GM23338 (cell line): ENCODE data around the gene APC2. TPM values are rescaled to one million over a fixed set of nuclear protein-coding genes. Genes with fewer than 3 reads are reported as not detected.

ENCODE experiments used
- ATAC-seq: fragments of 200-7000 bp; cut with Tn5 transposase; 3 replicates; pipeline ENCODE4 v1.9.1; 2020
- DNase-seq: peaks from one replicate; pipeline ENCODE4 v3.0.0-alpha.2; 2015; ENCODE audit warnings: low spot score
- H2AFZ ChIP-seq: fragments of 200-600 bp; sonication (generic); 2 replicates; pipeline ENCODE4 v1.8.0; 2016; ENCODE audit warnings: antibody characterized with exemption, mild to moderate bottlenecking, moderate library complexity
- H3F3A ChIP-seq: fragments of 200-600 bp; sonication (generic); replicated peaks from 2 replicates; pipeline ENCODE4 v1.8.0; 2017; ENCODE audit warnings: antibody characterized with exemption, mixed run types, low read depth
- H3K27ac ChIP-seq: fragments of 200-600 bp; sonication (generic); 2 replicates; pipeline ENCODE4 v1.6.1; 2016; ENCODE audit warnings: low read depth
- H3K27me3 ChIP-seq: fragments of 200-600 bp; sonication (generic); 2 replicates; pipeline ENCODE4 v1.8.0; 2016; ENCODE audit warnings: mild to moderate bottlenecking, mixed run types, moderate library complexity; ENCODE audit not compliant: insufficient read depth
- H3K36me3 ChIP-seq: fragments of 200-600 bp; sonication (generic); 2 replicates; pipeline ENCODE4 v1.8.0; 2016; ENCODE audit warnings: mild to moderate bottlenecking; ENCODE audit not compliant: insufficient read depth
- H3K4me1 ChIP-seq: fragments of 200-600 bp; sonication (generic); 2 replicates; pipeline ENCODE4 v1.8.0; 2016; ENCODE audit warnings: mild to moderate bottlenecking, moderate library complexity; ENCODE audit not compliant: insufficient read depth
- H3K4me2 ChIP-seq: fragments of 200-600 bp; sonication (generic); 2 replicates; pipeline ENCODE4 v1.7.1; 2017; ENCODE audit warnings: mixed run types
- H3K4me3 ChIP-seq: fragments of 200-600 bp; sonication (generic); 2 replicates; pipeline ENCODE4 v1.6.1; 2016; ENCODE audit warnings: mixed run types
- H3K79me2 ChIP-seq: fragments of 200-600 bp; sonication (generic); replicated peaks from 2 replicates; pipeline ENCODE4 v1.8.0; 2017; ENCODE audit warnings: mild to moderate bottlenecking; ENCODE audit not compliant: insufficient read depth
- H3K9me2 ChIP-seq: fragments of 200-600 bp; sonication (generic); 2 replicates; pipeline ENCODE4 v1.8.0; 2017; ENCODE audit not compliant: insufficient read depth
- H4K20me1 ChIP-seq: fragments of 200-600 bp; sonication (generic); replicated peaks from 2 replicates; pipeline ENCODE4 v1.8.0; 2017; ENCODE audit warnings: mild to moderate bottlenecking; ENCODE audit not compliant: insufficient read depth
- H3K27ac Mint-ChIP-seq: 2 replicates; pipeline ENCODE4 v1.8.0; 2020; ENCODE audit warnings: inconsistent platforms, mild to moderate bottlenecking, moderate library complexity, mixed read lengths
- H3K27me3 Mint-ChIP-seq: 3 replicates; pipeline ENCODE4 v1.8.0; 2022; ENCODE audit warnings: low read depth, mild to moderate bottlenecking, moderate library complexity, mixed read lengths, inconsistent platforms; ENCODE audit not compliant: insufficient read depth, poor library complexity
- H3K36me3 Mint-ChIP-seq: 3 replicates; pipeline ENCODE4 v1.8.0; 2021; ENCODE audit warnings: low read depth, mild to moderate bottlenecking, inconsistent platforms, moderate library complexity, mixed read lengths
- H3K4me1 Mint-ChIP-seq: 3 replicates; pipeline ENCODE4 v1.8.0; 2020; ENCODE audit warnings: mild to moderate bottlenecking, inconsistent platforms, mixed read lengths
- H3K4me3 Mint-ChIP-seq: 3 replicates; pipeline ENCODE4 v1.8.0; 2021; ENCODE audit warnings: moderate library complexity, mild to moderate bottlenecking, inconsistent platforms, mixed read lengths
- H3K9me3 Mint-ChIP-seq: 3 replicates; pipeline ENCODE4 v1.8.0; 2020; ENCODE audit warnings: moderate library complexity, mild to moderate bottlenecking, inconsistent platforms, mixed read lengths
- CREB1 ChIP-seq: fragments of 250-450 bp; sonication (Bioruptor Pico); IDR thresholded peaks from 2 replicates; pipeline ENCODE4 v1.5.0; 2020; ENCODE audit warnings: low read depth, mild to moderate bottlenecking, moderate library complexity
- CTCF ChIP-seq, 2 experiments: fragments of 200-600 bp in 1 of 2; sonication (generic) in 1 of 2; conservative IDR thresholded peaks; 2 replicates each; pipeline versions ENCODE4 v1.5.1 to v1.6.1; 2016 to 2017; ENCODE audit warnings: antibody characterized with exemption in 2 of 2, low read depth in 2 of 2, mild to moderate bottlenecking in 2 of 2, moderate library complexity in 1 of 2
- ETS1 ChIP-seq: IDR thresholded peaks from 2 replicates; pipeline ENCODE4 v1.6.1; 2016; ENCODE audit warnings: antibody characterized with exemption
- EZH2 ChIP-seq: fragments of 200-600 bp; sonication (generic); IDR thresholded peaks from one replicate; pipeline ENCODE4 v1.8.0; 2017; ENCODE audit warnings: antibody characterized with exemption, mild to moderate bottlenecking, low read depth; ENCODE audit not compliant: unreplicated experiment
- EZH2phosphoT487 ChIP-seq: fragments of 200-600 bp; sonication (generic); IDR thresholded peaks from one replicate; pipeline ENCODE4 v1.8.1; 2018; ENCODE audit warnings: antibody characterized with exemption; ENCODE audit not compliant: unreplicated experiment
- JUNB ChIP-seq: IDR thresholded peaks from one replicate; pipeline ENCODE4 v1.6.1; 2016; ENCODE audit warnings: antibody characterized with exemption; ENCODE audit not compliant: unreplicated experiment
- NANOG ChIP-seq: IDR thresholded peaks from 2 replicates; pipeline ENCODE4 v1.6.1; 2016; ENCODE audit warnings: antibody characterized with exemption, borderline replicate concordance
- POLR2AphosphoS5 ChIP-seq: IDR thresholded peaks from 2 replicates; pipeline ENCODE4 v1.6.1; 2016; ENCODE audit warnings: antibody characterized with exemption, low read depth
- REST ChIP-seq: IDR thresholded peaks from one replicate; pipeline ENCODE4 v1.6.1; 2018; ENCODE audit warnings: antibody characterized with exemption; ENCODE audit not compliant: unreplicated experiment
- STAT1 ChIP-seq: IDR thresholded peaks from one replicate; pipeline ENCODE4 v1.6.1; 2016; ENCODE audit warnings: antibody characterized with exemption; ENCODE audit not compliant: unreplicated experiment
- ZNF114 ChIP-seq: fragments of 250-450 bp; sonication (Bioruptor Pico); IDR thresholded peaks from 2 replicates; pipeline ENCODE4 v1.5.0; 2020; ENCODE audit warnings: mild to moderate bottlenecking, moderate library complexity
- ZNF331 ChIP-seq: fragments of 250-450 bp; sonication (Bioruptor Pico); IDR thresholded peaks from 2 replicates; pipeline ENCODE4 v1.5.0; 2020; ENCODE audit warnings: low read depth, mild to moderate bottlenecking, moderate library complexity
- ZNF462 ChIP-seq: fragments of 250-450 bp; sonication (Bioruptor Pico); IDR thresholded peaks from 2 replicates; pipeline ENCODE4 v1.5.0; 2020; ENCODE audit warnings: mild to moderate bottlenecking, moderate library complexity
- polyA plus RNA-seq: library from polyadenylated mRNA; unstranded; fragments of >200 nt; fragmentation: Nextera tagmentation; extraction: Ambion mirVana; gene quantifications from 2 replicates; pipeline ENCODE4 v1.2.1, GENCODE V29; 2016
- total RNA-seq: library from RNA; depleted of rRNA; stranded (reverse); fragments of >200 nt; shearing (Covaris generic); gene quantifications from 2 replicates; pipeline ENCODE4 v1.2.3, GENCODE V29; 2014

Gene APC2
- total and polyA plus RNA-seq, 2 experiments from 2014 or later = 1.4 to 18.3 TPM

- no peak overlapping the region for H3K4me3 ChIP-seq
- H3K36me3 ChIP-seq = no peaks in the 10 kb centered on the region
- H3K9me2 ChIP-seq = no peaks in the 10 kb centered on the region
- Mint-ChIP-seq H3K9me3 (peaks cover 5% of the 10 kb centered on the region), H3K27ac (no peak overlapping the region), H3K4me1 (no peaks in the 10 kb centered on the region), H3K4me3 (no peak overlapping the region), H3K36me3 (no peaks in the 10 kb centered on the region), H3K27me3 (peaks cover 18% of the 10 kb centered on the region)
- no peak for ATAC-seq
- H3K4me2 ChIP-seq = no peak overlapping the region
- no peaks in the 10 kb centered on the region; the same call in 1 of the 2 replicates for H4K20me1 ChIP-seq
- no peak overlapping the region for H2AFZ ChIP-seq
- H3K27ac ChIP-seq = no peak overlapping the region
- no peaks in the 10 kb centered on the region for H3K79me2 ChIP-seq
- H3K4me1 ChIP-seq = no peaks in the 10 kb centered on the region
- 0 out of 2 replicates have a peak, but pooled peaks cover 4% of the 10 kb centered on the region for H3F3A ChIP-seq
- TF ChIP-seq POLR2AphosphoS5 (no peak), ETS1 (no peak), CTCF (conservative IDR thresholded peaks at IDR 0.05; ENCODE audit: low read depth in 2 of 2) (no peak), STAT1 (no peak), EZH2 (no peak), ZNF462 (CRISPR knock-in tag) (no peak), JUNB (no peak), ZNF331 (no peak), EZH2phosphoT487 (no peak), ZNF114 (CRISPR knock-in tag) (no peak), NANOG (no peak), REST (no peak), CREB1 (CRISPR knock-in tag) (no peak)
- DNase-seq = no peak
- peaks cover 4% of the 10 kb centered on the region; the same call in 1 of the 2 replicates for H3K27me3 ChIP-seq
Observed at GRCh38 chr19:1514986-1515721, 65.2 kb downstream of the APC2 start.
